Kidney epithelial cell (primary cell): ENCODE data around the gene CYP3A5. TPM values are rescaled to one million over a fixed set of nuclear protein-coding genes. Genes with fewer than 3 reads are reported as not detected.

ENCODE experiments used
- DNase-seq: peaks from one replicate; pipeline ENCODE4 v3.0.0-alpha.2; 2010; ENCODE audit warnings: low read depth
- H3K27me3 ChIP-seq: 2 replicates; pipeline ENCODE4 v1.6.0; 2011; ENCODE audit warnings: low read length; ENCODE audit not compliant: control insufficient read depth, insufficient read depth
- H3K36me3 ChIP-seq: 2 replicates; pipeline ENCODE4 v1.5.1; 2011; ENCODE audit warnings: low read length; ENCODE audit not compliant: control insufficient read depth, insufficient read depth
- H3K4me3 ChIP-seq: 2 replicates; pipeline ENCODE4 v1.5.1; 2011; ENCODE audit warnings: low read depth, mild to moderate bottlenecking, control low read depth, low read length
- CTCF ChIP-seq: IDR thresholded peaks from 2 replicates; pipeline ENCODE4 v1.5.1; 2011; ENCODE audit warnings: mild to moderate bottlenecking, moderate library complexity, low read length, control low read depth, inconsistent platforms; ENCODE audit not compliant: insufficient read depth, poor library complexity, severe bottlenecking
- total RNA-seq: library from RNA; depleted of rRNA; stranded (reverse); fragments of >200 nt; gene quantifications from 2 replicates; pipeline ENCODE4 v1.2.3, GENCODE V29; 2015

Gene CYP3A5
- total RNA-seq, 1 donor from 2014 or later: 0.25 TPM

GRCh38 chr7:99621271-99621670, 58.5 kb downstream of the CYP3A5 start:
- no peak for DNase-seq

GRCh38 chr7:99619571-99620130, 60.1 kb downstream of the CYP3A5 start:
- H3K4me3 ChIP-seq: no peak overlapping the region
- no peak for DNase-seq
- no peak for TF ChIP-seq CTCF
- peaks cover 8% of the 10 kb centered on the region for H3K36me3 ChIP-seq
- H3K27me3 ChIP-seq: no peaks in the 10 kb centered on the region

More at GRCh38 chr7:99621271-99621670, 58.5 kb downstream of the CYP3A5 start:
- H3K27me3 ChIP-seq: no peaks in the 10 kb centered on the region
- H3K4me3 ChIP-seq: no peak overlapping the region
- H3K36me3 ChIP-seq: peaks cover 10% of the 10 kb centered on the region
- no peak for TF ChIP-seq CTCF

- Histone ChIP-seq H3K36me3 (peaks cover 4% of the 10 kb centered on the region), H3K4me3 (no peak overlapping the region), H3K27me3 (no peaks in the 10 kb centered on the region)
- DNase-seq: no peak
- no peak for TF ChIP-seq CTCF
Measured at GRCh38 chr7:99618726-99619125, 61.1 kb downstream of the CYP3A5 start.

GRCh38 chr7:99617192-99617781, 62.5 kb downstream of the CYP3A5 start:
- no peaks in the 10 kb centered on the region for H3K27me3 ChIP-seq
- DNase-seq: no peak
- TF ChIP-seq CTCF: no peak

GRCh38 chr7:99616359-99617191, 63.2 kb downstream of the CYP3A5 start, which contains the start of gene ZSCAN25:
ZSCAN25 (plus strand) TSS chr7:99616946; CDS start chr7:99619607, 2,661 bp downstream.
- Histone ChIP-seq H3K4me3 (peak within 1 kb of the TSS; percentile 96), H3K36me3 (peaks cover 2% of the 10 kb centered on the region), H3K27me3 (no peaks in the 10 kb centered on the region)
- DNase-seq: peak; percentile 76
- TF ChIP-seq CTCF: peak; percentile 72

More at GRCh38 chr7:99617192-99617781, 62.5 kb downstream of the CYP3A5 start:
- H3K4me3 ChIP-seq: peak overlapping the region; percentile 96
- H3K36me3 ChIP-seq: peaks cover 2% of the 10 kb centered on the region
